ENCODE results near the gene RPS6KA5.

RPS6KA5 gene

GRCh38 chr14:90813442-90813841 is 247.0 kb downstream of the RPS6KA5 start:
- no peak for DNase-seq (ENCODE audit: low read depth)
- H3K4me3 ChIP-seq (ENCODE audit: low read depth, low read length): no peak overlapping the region
- no peak for TF ChIP-seq CTCF (IDR thresholded peaks at IDR 0.05; ENCODE audit: control insufficient read depth, extremely low read depth, insufficient read depth)

GRCh38 chr14:90812109-90812508 is 248.3 kb downstream of the RPS6KA5 start:
- no peak for DNase-seq (ENCODE audit: low read depth)
- no peak for TF ChIP-seq CTCF (IDR thresholded peaks at IDR 0.05; ENCODE audit: control insufficient read depth, extremely low read depth, insufficient read depth)
- no peak overlapping the region for H3K4me3 ChIP-seq (ENCODE audit: low read depth, low read length)

- H3K4me3 ChIP-seq (ENCODE audit: low read depth, low read length): no peak overlapping the region
- TF ChIP-seq CTCF (IDR thresholded peaks at IDR 0.05; ENCODE audit: control insufficient read depth, extremely low read depth, insufficient read depth): no peak
- DNase-seq (ENCODE audit: low read depth): no peak
Observed at GRCh38 chr14:90811641-90812040, 248.8 kb downstream of the RPS6KA5 start.

GRCh38 chr14:90810806-90811205 is 249.6 kb downstream of the RPS6KA5 start:
- H3K4me3 ChIP-seq (ENCODE audit: low read depth, low read length): no peak overlapping the region
- no peak for DNase-seq (ENCODE audit: low read depth)
- TF ChIP-seq CTCF (IDR thresholded peaks at IDR 0.05; ENCODE audit: control insufficient read depth, extremely low read depth, insufficient read depth): no peak

GRCh38 chr14:90809530-90810312 is 250.7 kb downstream of the RPS6KA5 start:
- H3K4me3 ChIP-seq (ENCODE audit: low read depth, low read length): no peak overlapping the region
- no peak for TF ChIP-seq CTCF (IDR thresholded peaks at IDR 0.05; ENCODE audit: control insufficient read depth, extremely low read depth, insufficient read depth)
- no peak for DNase-seq (ENCODE audit: low read depth)

- no peak for DNase-seq (ENCODE audit: low read depth)
- TF ChIP-seq CTCF (IDR thresholded peaks at IDR 0.05; ENCODE audit: control insufficient read depth, extremely low read depth, insufficient read depth): no peak
- no peak overlapping the region for H3K4me3 ChIP-seq (ENCODE audit: low read depth, low read length)
Observed at GRCh38 chr14:90808759-90809529, 251.5 kb downstream of the RPS6KA5 start.

All from LNCaP clone FGC (cell line).